H9 (cell line): ENCODE results near the gene ACTC1. TPM values are rescaled to one million over a fixed set of nuclear protein-coding genes. Genes with fewer than 3 reads are reported as not detected.
"Not testable (repeated sequence)": the region's sequence is repeated elsewhere in the genome, so short reads cannot be mapped to it uniquely, and the experiment has no call there.

Experiments used
- DNase-seq: peaks from one replicate; pipeline ENCODE4 v3.0.0-alpha.2; 2017
- H2AFZ ChIP-seq: one replicate; pipeline ENCODE4 v1.6.1; 2013; ENCODE audit warnings: mild to moderate bottlenecking, low read length, control low read depth, moderate library complexity
- H2AK5ac ChIP-seq: 2 replicates; pipeline ENCODE4 v1.6.1; 2013; ENCODE audit warnings: low read length, control low read depth, mixed read lengths; ENCODE audit not compliant: insufficient read length
- H2BK120ac ChIP-seq: one replicate; pipeline ENCODE4 v1.6.1; 2013; ENCODE audit warnings: low read depth, mild to moderate bottlenecking, low read length, control low read depth, inconsistent platforms; ENCODE audit not compliant: poor library complexity, severe bottlenecking
- H2BK12ac ChIP-seq: 2 replicates; pipeline ENCODE4 v1.6.1; 2013; ENCODE audit warnings: low read length, control low read depth, mixed read lengths, low read depth; ENCODE audit not compliant: insufficient read length
- H2BK15ac ChIP-seq: 2 replicates; pipeline ENCODE4 v1.6.1; 2013; ENCODE audit warnings: low read depth, low read length, control low read depth
- H2BK20ac ChIP-seq: one replicate; pipeline ENCODE4 v1.6.1; 2013; ENCODE audit warnings: low read depth, mild to moderate bottlenecking, low read length, control low read depth, inconsistent platforms; ENCODE audit not compliant: poor library complexity, severe bottlenecking
- H2BK5ac ChIP-seq: 2 replicates; pipeline ENCODE4 v1.6.1; 2013; ENCODE audit warnings: low read length, control low read depth, mixed read lengths; ENCODE audit not compliant: insufficient read length
- H3K14ac ChIP-seq: 2 replicates; pipeline ENCODE4 v1.6.1; 2013; ENCODE audit warnings: low read length, control low read depth; ENCODE audit not compliant: insufficient read depth
- H3K18ac ChIP-seq: 2 replicates; pipeline ENCODE4 v1.6.1; 2013; ENCODE audit warnings: low read depth, mild to moderate bottlenecking, mixed read lengths, low read length, control low read depth; ENCODE audit not compliant: insufficient read length
- H3K23ac ChIP-seq: 2 replicates; pipeline ENCODE4 v1.6.1; 2013; ENCODE audit warnings: low read length, control low read depth, mixed read lengths, low read depth; ENCODE audit not compliant: insufficient read length
- H3K23me2 ChIP-seq: 2 replicates; pipeline ENCODE4 v1.6.1; 2013; ENCODE audit warnings: low read depth, mild to moderate bottlenecking, mixed read lengths, low read length, control low read depth; ENCODE audit not compliant: insufficient read length, poor library complexity, severe bottlenecking
- H3K27ac ChIP-seq: 2 replicates; pipeline ENCODE4 v1.5.1; 2013; ENCODE audit warnings: low read length, control low read depth, mixed read lengths, low read depth; ENCODE audit not compliant: insufficient read length
- H3K27me3 ChIP-seq: 2 replicates; pipeline ENCODE4 v1.6.1; 2013; ENCODE audit warnings: low read length, control low read depth, inconsistent platforms; ENCODE audit not compliant: insufficient read depth
- H3K4ac ChIP-seq: 2 replicates; pipeline ENCODE4 v1.6.1; 2013; ENCODE audit warnings: low read depth, mild to moderate bottlenecking, control low read depth, inconsistent platforms, low read length, moderate library complexity
- H3K4me1 ChIP-seq: 2 replicates; pipeline ENCODE4 v1.6.1; 2013; ENCODE audit warnings: low read length, control low read depth, inconsistent platforms; ENCODE audit not compliant: insufficient read depth
- H3K4me2 ChIP-seq: 2 replicates; pipeline ENCODE4 v1.6.1; 2013; ENCODE audit warnings: low read length, control low read depth, mixed read lengths; ENCODE audit not compliant: insufficient read length, insufficient read depth
- H3K56ac ChIP-seq: 2 replicates; pipeline ENCODE4 v1.6.1; 2013; ENCODE audit warnings: low read depth, mild to moderate bottlenecking, mixed read lengths, low read length, control low read depth; ENCODE audit not compliant: insufficient read length
- H3K79me1 ChIP-seq: 2 replicates; pipeline ENCODE4 v1.6.1; 2013; ENCODE audit warnings: low read depth, mild to moderate bottlenecking, moderate library complexity, low read length, control low read depth, inconsistent platforms; ENCODE audit not compliant: insufficient read depth, poor library complexity, severe bottlenecking
- H3K79me2 ChIP-seq: 2 replicates; pipeline ENCODE4 v1.6.1; 2013; ENCODE audit warnings: low read length, control low read depth, inconsistent platforms; ENCODE audit not compliant: insufficient read depth
- H3K9ac ChIP-seq: 2 replicates; pipeline ENCODE4 v1.6.1; 2013; ENCODE audit warnings: low read length, control low read depth, mixed read lengths; ENCODE audit not compliant: insufficient read length; ENCODE audit errors: extremely low read depth
- H3K9me3 ChIP-seq: one replicate; pipeline ENCODE4 v1.6.1; 2013; ENCODE audit warnings: low read depth, low read length, inconsistent platforms; ENCODE audit not compliant: control insufficient read depth
- H3T11ph ChIP-seq: one replicate; pipeline ENCODE4 v1.6.1; 2013; ENCODE audit warnings: mild to moderate bottlenecking, low read length, control low read depth, inconsistent platforms
- H4K20me1 ChIP-seq: one replicate; pipeline ENCODE4 v1.6.1; 2013; ENCODE audit not compliant: control insufficient read depth, insufficient read length, insufficient read depth
- H4K5ac ChIP-seq: 2 replicates; pipeline ENCODE4 v1.6.1; 2013; ENCODE audit warnings: low read depth, mild to moderate bottlenecking, mixed read lengths, low read length, control low read depth; ENCODE audit not compliant: insufficient read length
- H4K8ac ChIP-seq: replicated peaks from 2 replicates; pipeline ENCODE4 v1.6.1; 2013; ENCODE audit warnings: low read length, control low read depth, mixed read lengths, low read depth; ENCODE audit not compliant: insufficient read length
- H4K91ac ChIP-seq: 2 replicates; pipeline ENCODE4 v1.6.1; 2013; ENCODE audit warnings: low read depth, mild to moderate bottlenecking, moderate library complexity, mixed read lengths, low read length, control low read depth; ENCODE audit not compliant: insufficient read length
- H3K27ac Mint-ChIP-seq, 3 experiments: 2 replicates in 2 of 3; 3 replicates in 1 of 3; pipeline ENCODE4 v1.8.0; 2020 to 2021; ENCODE audit warnings: mixed read lengths in 3 of 3, mild to moderate bottlenecking in 1 of 3, moderate library complexity in 1 of 3
- H3K27me3 Mint-ChIP-seq: 2 replicates; pipeline ENCODE4 v1.8.0; 2021; ENCODE audit warnings: low read depth, mild to moderate bottlenecking, moderate library complexity, mixed read lengths
- H3K36me3 Mint-ChIP-seq, 3 experiments: 2 replicates in 2 of 3; 3 replicates in 1 of 3; pipeline ENCODE4 v1.8.0; 2020 to 2021; ENCODE audit warnings: low read depth in 3 of 3, mixed read lengths in 3 of 3; ENCODE audit not compliant: insufficient read depth in 1 of 3
- H3K4me1 Mint-ChIP-seq, 2 experiments: 2 replicates each; pipeline ENCODE4 v1.8.0; 2020; ENCODE audit warnings: mixed read lengths in 2 of 2
- H3K4me3 Mint-ChIP-seq, 2 experiments: 2 replicates in 1 of 2; 3 replicates in 1 of 2; pipeline ENCODE4 v1.8.0; 2020 to 2021; ENCODE audit warnings: mild to moderate bottlenecking in 2 of 2, mixed read lengths in 2 of 2, moderate library complexity in 1 of 2
- H3K9me3 Mint-ChIP-seq, 2 experiments: 2 replicates in 1 of 2; 3 replicates in 1 of 2; pipeline ENCODE4 v1.8.0; 2020; ENCODE audit warnings: mild to moderate bottlenecking in 2 of 2, mixed read lengths in 2 of 2, moderate library complexity in 1 of 2
- WGBS: extraction: QIAGEN DNeasy Blood & Tissue Kit; methylation state at CpG from one replicate; pipeline ENCODE4 v1.1.7; 2013; ENCODE audit warnings: missing lambda C conversion rate, low lambda C conversion rate, mixed read lengths; ENCODE audit not compliant: insufficient read length; ENCODE audit errors: extremely low coverage; 5-methylcytosine and 5-hydroxymethylcytosine counted together
- total RNA-seq: library from RNA; stranded (reverse); gene quantifications from 2 replicates; pipeline ENCODE4 v1.2.1, GENCODE V29; 2021
- TF ChIP-seq, protein P1 (sequence below): fragments of 200-600 bp; sonication (generic); conservative IDR thresholded peaks from 3 replicates; pipeline ENCODE4 v1.8.0; 2021; ENCODE audit warnings: antibody characterized with exemption, mild to moderate bottlenecking

Gene ACTC1
- total RNA-seq, 1 experiment from 2014 or later = 52.2 TPM

GRCh38 chr15:34808016-34808415, 12.7 kb upstream of the ACTC1 start:
- H3K23ac ChIP-seq = no peak overlapping the region
- no peak overlapping the region for H3K18ac ChIP-seq
- H2BK5ac ChIP-seq = no peak overlapping the region

DNA sequence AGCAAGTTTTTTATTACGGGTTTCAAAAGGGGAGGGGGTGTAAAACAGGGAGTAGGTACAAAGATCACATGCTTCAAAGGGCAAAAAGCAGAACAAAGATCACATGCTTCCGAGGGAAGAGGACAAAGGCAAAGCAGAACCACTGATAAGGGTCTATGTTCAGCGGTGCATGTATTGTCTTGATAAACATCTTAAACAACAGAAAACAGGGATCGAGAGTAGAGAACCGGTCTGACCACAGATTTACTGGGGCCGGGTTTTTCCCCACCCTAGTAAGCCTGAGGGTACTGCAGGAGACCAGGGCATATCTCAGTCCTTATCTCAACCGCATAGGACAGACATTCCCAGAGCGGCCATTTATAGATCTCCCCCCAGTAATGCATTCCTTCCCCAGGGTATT, 11.9 kb upstream of the ACTC1 start:
- H3K4me1 ChIP-seq, H3T11ph ChIP-seq, H3K27me3 ChIP-seq, H3K9me3 Mint-ChIP-seq, H3K56ac ChIP-seq, H3K18ac ChIP-seq, H4K91ac ChIP-seq, H3K27ac Mint-ChIP-seq, H3K4me1 Mint-ChIP-seq, H2AK5ac ChIP-seq, H4K20me1 ChIP-seq, H2BK12ac ChIP-seq, H3K4me3 Mint-ChIP-seq, H3K9me3 ChIP-seq, H3K9ac ChIP-seq, H3K23me2 ChIP-seq, H2BK20ac ChIP-seq, H3K27me3 Mint-ChIP-seq, H2BK120ac ChIP-seq, H4K5ac ChIP-seq, H2BK5ac ChIP-seq, H4K8ac ChIP-seq, H2BK15ac ChIP-seq, H2AFZ ChIP-seq, DNase-seq, H3K79me1 ChIP-seq, H3K27ac ChIP-seq, H3K4ac ChIP-seq, H3K36me3 Mint-ChIP-seq, H3K23ac ChIP-seq, H3K14ac ChIP-seq, H3K79me2 ChIP-seq, H3K4me2 ChIP-seq: not testable (repeated sequence)
- no CpG with 5 or more reads among the region's 8 CpGs for WGBS

More at GRCh38 chr15:34808016-34808415, 12.7 kb upstream of the ACTC1 start:
- H3K4me2 ChIP-seq = no peak overlapping the region
- TF ChIP-seq, protein P1, sequence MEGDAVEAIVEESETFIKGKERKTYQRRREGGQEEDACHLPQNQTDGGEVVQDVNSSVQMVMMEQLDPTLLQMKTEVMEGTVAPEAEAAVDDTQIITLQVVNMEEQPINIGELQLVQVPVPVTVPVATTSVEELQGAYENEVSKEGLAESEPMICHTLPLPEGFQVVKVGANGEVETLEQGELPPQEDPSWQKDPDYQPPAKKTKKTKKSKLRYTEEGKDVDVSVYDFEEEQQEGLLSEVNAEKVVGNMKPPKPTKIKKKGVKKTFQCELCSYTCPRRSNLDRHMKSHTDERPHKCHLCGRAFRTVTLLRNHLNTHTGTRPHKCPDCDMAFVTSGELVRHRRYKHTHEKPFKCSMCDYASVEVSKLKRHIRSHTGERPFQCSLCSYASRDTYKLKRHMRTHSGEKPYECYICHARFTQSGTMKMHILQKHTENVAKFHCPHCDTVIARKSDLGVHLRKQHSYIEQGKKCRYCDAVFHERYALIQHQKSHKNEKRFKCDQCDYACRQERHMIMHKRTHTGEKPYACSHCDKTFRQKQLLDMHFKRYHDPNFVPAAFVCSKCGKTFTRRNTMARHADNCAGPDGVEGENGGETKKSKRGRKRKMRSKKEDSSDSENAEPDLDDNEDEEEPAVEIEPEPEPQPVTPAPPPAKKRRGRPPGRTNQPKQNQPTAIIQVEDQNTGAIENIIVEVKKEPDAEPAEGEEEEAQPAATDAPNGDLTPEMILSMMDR = no peak
- H2AFZ ChIP-seq = no peak overlapping the region
- no peaks in the 10 kb centered on the region for H3K79me2 ChIP-seq
- no peak overlapping the region for H2BK20ac ChIP-seq
- Mint-ChIP-seq H3K27me3 (no peaks in the 10 kb centered on the region; the same call in 1 of the 2 replicates), H3K4me1 (no peaks in the 10 kb centered on the region), H3K4me3 (no peak overlapping the region), H3K27ac (no peak overlapping the region), H3K9me3 (peaks cover 8 to 10% of the 10 kb centered on the region in 2 experiments), H3K36me3 (peaks cover 0 to 10% (median 3%) of the 10 kb centered on the region in 3 experiments; a peak in 4 of 7 replicates)
- no peak overlapping the region for H4K8ac ChIP-seq
- no peaks in the 10 kb centered on the region for H3K4me1 ChIP-seq
- H4K91ac ChIP-seq = no peak overlapping the region
- no peaks in the 10 kb centered on the region for H3K9me3 ChIP-seq
- no peak overlapping the region for H2AK5ac ChIP-seq
- no peak overlapping the region for H3K4ac ChIP-seq
- no peaks in the 10 kb centered on the region for H3K79me1 ChIP-seq
- H3K23me2 ChIP-seq = peaks cover 2% of the 10 kb centered on the region
- H2BK120ac ChIP-seq = no peak overlapping the region
- H4K5ac ChIP-seq = no peak overlapping the region
- no peak overlapping the region for H2BK12ac ChIP-seq
- H3T11ph ChIP-seq = no peak overlapping the region
- no CpG with 5 or more reads among the region's 3 CpGs for WGBS
- H3K27me3 ChIP-seq = no peaks in the 10 kb centered on the region
- no peak overlapping the region for H2BK15ac ChIP-seq
- H3K9ac ChIP-seq = no peak overlapping the region
- H3K27ac ChIP-seq = no peak overlapping the region
- H4K20me1 ChIP-seq = no peaks in the 10 kb centered on the region
- no peak overlapping the region for H3K14ac ChIP-seq
- DNase-seq = no peak
- H3K56ac ChIP-seq = no peak overlapping the region
